Ovary (tissue), 9 donors: ENCODE data around the gene EFHD2. TPM values are rescaled to one million over a fixed set of nuclear protein-coding genes. Genes with fewer than 3 reads are reported as not detected.

Experiments used
- DNase-seq, 5 donors: peaks; one replicate each; pipeline ENCODE4 v3.0.0-alpha.2; 2019 to 2020
- H3K27ac ChIP-seq, 2 donors: fragments of 200-600 bp; one replicate each; pipeline versions ENCODE4 v1.5.1 to v1.8.0; 2019 to 2022
- H3K27me3 ChIP-seq: fragments of 200-600 bp; one replicate; pipeline ENCODE4 v1.8.0; 2022
- H3K36me3 ChIP-seq: fragments of 200-600 bp; sonication (generic); one replicate; pipeline ENCODE4 v1.5.1; 2019
- H3K4me1 ChIP-seq: one replicate; pipeline ENCODE4 v1.8.1; 2013; ENCODE audit warnings: mild to moderate bottlenecking, moderate library complexity; ENCODE audit not compliant: insufficient read depth
- H3K4me3 ChIP-seq: fragments of 200-600 bp; sonication (generic); one replicate; pipeline ENCODE4 v1.5.1; 2017
- H3K9me3 ChIP-seq, 2 donors: fragments of 200-600 bp in 1 of 2; sonication (generic) in 1 of 2; one replicate each; pipeline versions ENCODE4 v1.5.1 to v1.8.1; 2013 to 2019; ENCODE audit warnings: mild to moderate bottlenecking in 1 of 2, moderate library complexity in 1 of 2
- CTCF ChIP-seq, 3 donors: fragments of 450-650 bp in 2 of 3; fragments of 200-600 bp in 1 of 3; IDR thresholded peaks; one replicate each; pipeline versions ENCODE4 v1.5.1 to v1.8.0; 2016 to 2022; ENCODE audit warnings: antibody characterized with exemption in 3 of 3, mild to moderate bottlenecking in 1 of 3
- EP300 ChIP-seq: sonication (generic); formaldehyde crosslinking; IDR thresholded peaks from one replicate; pipeline ENCODE4 v1.6.1; 2017; ENCODE audit warnings: antibody characterized with exemption
- POLR2A ChIP-seq: fragments of 450-650 bp; IDR thresholded peaks from one replicate; pipeline ENCODE4 v1.6.1; 2017; ENCODE audit warnings: antibody characterized with exemption, mild to moderate bottlenecking, moderate library complexity
- WGBS, 3 donors: extraction: QIAGEN DNeasy Blood & Tissue Kit in 1 of 3; methylation state at CpG; one replicate each; pipeline versions ENCODE4 v1.1.5 to v1.1.7; 2013 to 2017; 5-methylcytosine and 5-hydroxymethylcytosine counted together
- intact Hi-C, 4 donors: fragments of 100-400 bp; cut with DNase I; formaldehyde crosslinking; loops; one replicate each; pipeline versions ENCODE4 v1.11.0 to v1.15.1; 2022 to 2023
- polyA plus RNA-seq, 2 donors: library from polyadenylated mRNA; stranded (reverse); fragments of 200-250 nt in 1 of 2; fragments of 350-450 nt in 1 of 2; fragmentation: Illumina TruSeq in 1 of 2; extraction: RNeasy Lipid Tissue Mini Kit (QIAGEN cat#74804) in 1 of 2; gene quantifications; one replicate each; pipeline ENCODE4 v1.2.3, GENCODE V29; 2013 to 2014
- total RNA-seq, 7 donors: library from RNA; depleted of rRNA in 2 of 7; stranded (reverse); fragments of >200 nt in 2 of 7; fragmentation: NEBNext Ultra II Directional in 3 of 7; extraction: Animal tissue kit (Norgen Biotek cat#: 25700) in 3 of 7; gene quantifications; one replicate each; pipeline versions ENCODE4 v1.1.0 to v1.2.4, GENCODE V29; 2016 to 2023
- donor health status: DM: no; HTN: no; CAD: no; lungs with moderate emphysema.
- donor health status: DM: no; HTN: no; CAD: no.
- donor health status: Bipolar disorder and iron deficiency.
- donor health status: DM: yes; HTN: yes; CAD: no.
- donor health status: DM: no; HTN: no; CAD: no.
- donor health status: DM: yes; HTN: yes; CAD: no.

Gene EFHD2
- total and polyA plus RNA-seq, 9 donors = 19.6 to 63.2 (median 29.6) TPM

- peaks cover 9% of the 10 kb centered on the region for H3K4me1 ChIP-seq
- no peaks in the 10 kb centered on the region for H3K9me3 ChIP-seq
- no peaks in the 10 kb centered on the region for H3K27me3 ChIP-seq
- intact Hi-C loops = no loop called here
- DNase-seq = no peak
- 87 to 91% (median 89%) methylated on average over 18 of the region's 18 CpGs for WGBS, 3 donors
- no peak overlapping the region for H3K27ac ChIP-seq
- H3K4me3 ChIP-seq = no peak overlapping the region
- H3K36me3 ChIP-seq = no peaks in the 10 kb centered on the region
- TF ChIP-seq CTCF (IDR thresholded peaks at IDR 0.05) = no peak
- TF ChIP-seq POLR2A = no peak
- no peak for TF ChIP-seq EP300
Measured at GRCh38 chr1:15417059-15417934, 7.6 kb downstream of the EFHD2 start.

- Histone ChIP-seq H3K27ac (no peak overlapping the region), H3K36me3 (no peaks in the 10 kb centered on the region)
Measured at GRCh38 chr1:15418806-15419515, 9.3 kb downstream of the EFHD2 start.

GRCh38 chr1:15420853-15421465, 11.3 kb downstream of the EFHD2 start:
- Histone ChIP-seq H3K4me3 (no peak overlapping the region), H3K9me3 (no peaks in the 10 kb centered on the region), H3K27me3 (no peaks in the 10 kb centered on the region), H3K27ac (no peak overlapping the region), H3K36me3 (no peaks in the 10 kb centered on the region), H3K4me1 (peaks cover 8% of the 10 kb centered on the region)
- no peak for DNase-seq
- TF ChIP-seq CTCF (IDR thresholded peaks at IDR 0.05) (no peak), POLR2A (no peak), EP300 (no peak)
- intact Hi-C loops = loop anchor here in 2 of 4 donors (10.0 kb wide), 2 partner anchors 286 to 296 kb away; no protein-coding TSS in a partner anchor
- WGBS, 3 donors = 66 to 78% (median 75%) methylated on average over 8 of the region's 8 CpGs

More at GRCh38 chr1:15418806-15419515, 9.3 kb downstream of the EFHD2 start:
- Histone ChIP-seq H3K27me3 (no peaks in the 10 kb centered on the region), H3K4me1 (peaks cover 9% of the 10 kb centered on the region), H3K4me3 (no peak overlapping the region), H3K9me3 (no peaks in the 10 kb centered on the region)
- DNase-seq = no peak
- no peak for TF ChIP-seq POLR2A
- TF ChIP-seq EP300 = no peak
- no peak for TF ChIP-seq CTCF (IDR thresholded peaks at IDR 0.05)
- intact Hi-C loops = no loop called here
- WGBS, 3 donors = 66 to 70% (median 66%) methylated on average over 18 of the region's 18 CpGs

GRCh38 chr1:15422871-15423270, 13.2 kb downstream of the EFHD2 start:
- TF ChIP-seq CTCF (IDR thresholded peaks at IDR 0.05) = no peak
- WGBS, 3 donors = 97 to 98% (median 97%) methylated on average over 8 of the region's 8 CpGs
- Histone ChIP-seq H3K4me3 (no peak overlapping the region), H3K36me3 (no peaks in the 10 kb centered on the region), H3K4me1 (peaks cover 5% of the 10 kb centered on the region), H3K27ac (no peak overlapping the region), H3K9me3 (no peaks in the 10 kb centered on the region), H3K27me3 (no peaks in the 10 kb centered on the region)
- DNase-seq = no peak
- intact Hi-C loops = loop anchor here in 2 of 4 donors (10.0 kb wide), 2 partner anchors 288 to 298 kb away; no protein-coding TSS in a partner anchor
